Cardiac muscle cell (in vitro differentiated cells and primary cell): Measurements from ENCODE around the gene SPRING1. TPM values are rescaled to one million over a fixed set of nuclear protein-coding genes. Genes with fewer than 3 reads are reported as not detected.
A peak's percentile ranks its signal among the peaks of the same experiment; 100 is the strongest.

Source experiments
- DNase-seq, 2 donors: peaks; one replicate each; pipeline versions ENCODE4 v3.0.0 to v3.0.0-alpha.2; 2010 to 2017; ENCODE audit warnings: low read depth in 1 of 2, low spot score in 1 of 2
- H3K27ac ChIP-seq: fragments of 200-600 bp; sonication (generic); 2 replicates; pipeline ENCODE4 v1.5.1; 2016
- H3K27me3 ChIP-seq: fragments of 200-600 bp; sonication (generic); 2 replicates; pipeline ENCODE4 v1.6.0; 2016; ENCODE audit warnings: control low read depth
- H3K36me3 ChIP-seq: fragments of 200-600 bp; sonication (generic); 2 replicates; pipeline ENCODE4 v1.5.1; 2016; ENCODE audit warnings: control low read depth
- H3K4me1 ChIP-seq: fragments of 200-600 bp; sonication (generic); 2 replicates; pipeline ENCODE4 v1.8.1; 2017; ENCODE audit warnings: low read depth, mild to moderate bottlenecking, mixed run types
- H3K4me3 ChIP-seq: fragments of 200-600 bp; sonication (generic); 2 replicates; pipeline ENCODE4 v1.5.1; 2016; ENCODE audit warnings: mild to moderate bottlenecking
- H3K9me3 ChIP-seq: fragments of 200-600 bp; sonication (generic); 2 replicates; pipeline ENCODE4 v1.5.1; 2017; ENCODE audit warnings: low read depth, mild to moderate bottlenecking, control low read depth
- polyA plus RNA-seq: library from polyadenylated mRNA; unstranded; fragments of >200 nt; fragmentation: Nextera tagmentation; extraction: Ambion mirVana; gene quantifications from 2 replicates; pipeline ENCODE4 v1.2.1, GENCODE V29; 2016
- total RNA-seq: library from RNA; depleted of rRNA; stranded (reverse); fragments of >200 nt; gene quantifications from 2 replicates; pipeline ENCODE4 v1.2.3, GENCODE V29; 2016
- TF ChIP-seq, protein P1 (sequence below): IDR thresholded peaks from 2 replicates; pipeline ENCODE4 v1.5.1; 2012; ENCODE audit warnings: low read depth, mild to moderate bottlenecking, low read length

SPRING1 gene
- total and polyA plus RNA-seq, 2 experiments from 2014 or later, result 14.2 to 23.5 TPM

- H3K27me3 ChIP-seq, result no peaks in the 10 kb centered on the region
- TF ChIP-seq, protein P1, sequence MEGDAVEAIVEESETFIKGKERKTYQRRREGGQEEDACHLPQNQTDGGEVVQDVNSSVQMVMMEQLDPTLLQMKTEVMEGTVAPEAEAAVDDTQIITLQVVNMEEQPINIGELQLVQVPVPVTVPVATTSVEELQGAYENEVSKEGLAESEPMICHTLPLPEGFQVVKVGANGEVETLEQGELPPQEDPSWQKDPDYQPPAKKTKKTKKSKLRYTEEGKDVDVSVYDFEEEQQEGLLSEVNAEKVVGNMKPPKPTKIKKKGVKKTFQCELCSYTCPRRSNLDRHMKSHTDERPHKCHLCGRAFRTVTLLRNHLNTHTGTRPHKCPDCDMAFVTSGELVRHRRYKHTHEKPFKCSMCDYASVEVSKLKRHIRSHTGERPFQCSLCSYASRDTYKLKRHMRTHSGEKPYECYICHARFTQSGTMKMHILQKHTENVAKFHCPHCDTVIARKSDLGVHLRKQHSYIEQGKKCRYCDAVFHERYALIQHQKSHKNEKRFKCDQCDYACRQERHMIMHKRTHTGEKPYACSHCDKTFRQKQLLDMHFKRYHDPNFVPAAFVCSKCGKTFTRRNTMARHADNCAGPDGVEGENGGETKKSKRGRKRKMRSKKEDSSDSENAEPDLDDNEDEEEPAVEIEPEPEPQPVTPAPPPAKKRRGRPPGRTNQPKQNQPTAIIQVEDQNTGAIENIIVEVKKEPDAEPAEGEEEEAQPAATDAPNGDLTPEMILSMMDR, result no peak
- H3K27ac ChIP-seq, result no peak overlapping the region
- no peak overlapping the region for H3K4me3 ChIP-seq
- no peaks in the 10 kb centered on the region for H3K36me3 ChIP-seq
- H3K9me3 ChIP-seq, result no peaks in the 10 kb centered on the region
- H3K4me1 ChIP-seq, result peaks cover 15% of the 10 kb centered on the region
- DNase-seq, result no peak
These were observed 36.4 kb downstream of the SPRING1 start for GRCh38 chr12:116701432-116701831.

DNA sequence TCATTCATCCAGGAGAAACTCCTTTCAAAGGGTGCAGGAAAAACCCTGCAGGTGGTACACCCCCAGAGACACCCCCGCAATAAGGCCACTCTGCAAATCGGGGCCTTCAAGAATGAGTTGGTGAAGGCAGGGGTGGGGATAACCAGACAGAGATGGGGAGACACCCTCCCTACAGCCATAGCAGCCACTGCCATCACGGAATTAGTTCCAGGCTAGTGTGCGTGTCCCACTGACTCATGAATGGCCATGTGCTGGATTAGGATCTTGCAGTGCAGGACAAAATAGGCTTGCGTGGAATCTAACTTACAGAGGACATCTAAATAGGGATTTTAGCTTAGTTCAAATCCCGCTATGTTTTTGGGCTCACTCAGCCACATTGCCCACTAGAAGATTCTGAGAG lies 37.8 kb downstream of the SPRING1 start:
- Histone ChIP-seq H3K36me3 (no peaks in the 10 kb centered on the region), H3K27ac (no peak overlapping the region), H3K4me3 (no peak overlapping the region), H3K27me3 (no peaks in the 10 kb centered on the region), H3K4me1 (peaks cover 15% of the 10 kb centered on the region), H3K9me3 (no peaks in the 10 kb centered on the region)
- TF ChIP-seq, protein P1, result no peak
- no peak for DNase-seq

DNA sequence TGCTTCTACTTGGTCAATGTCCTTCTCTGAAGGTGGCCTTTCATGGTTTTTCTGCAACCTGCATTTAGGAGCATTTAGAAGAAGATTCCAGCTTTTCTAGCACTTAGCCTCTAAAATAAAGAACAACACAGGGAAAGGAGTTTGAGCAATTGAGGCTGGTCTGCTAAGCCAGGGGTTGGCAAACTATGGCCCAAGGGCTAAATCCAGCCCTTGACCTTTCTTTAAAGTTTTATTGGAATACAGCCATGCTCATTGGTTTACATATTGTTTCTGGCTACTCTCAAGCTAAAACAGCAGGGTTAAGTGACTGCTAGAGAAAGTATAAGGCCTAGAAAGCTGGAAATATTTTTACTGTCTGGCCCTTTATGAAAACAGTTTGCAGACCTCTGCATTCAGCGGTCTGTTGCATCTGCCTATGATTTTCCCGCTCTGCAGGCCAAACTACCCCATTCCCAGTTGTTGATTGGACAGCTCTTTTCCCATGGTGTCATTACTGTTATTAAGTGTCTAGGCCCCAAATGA lies 39.3 kb downstream of the SPRING1 start:
- DNase-seq, result no peak
- Histone ChIP-seq H3K4me1 (peaks cover 18% of the 10 kb centered on the region), H3K4me3 (no peak overlapping the region), H3K9me3 (no peaks in the 10 kb centered on the region), H3K36me3 (no peaks in the 10 kb centered on the region), H3K27ac (no peak overlapping the region), H3K27me3 (no peaks in the 10 kb centered on the region)
- TF ChIP-seq, protein P1, result no peak

DNA sequence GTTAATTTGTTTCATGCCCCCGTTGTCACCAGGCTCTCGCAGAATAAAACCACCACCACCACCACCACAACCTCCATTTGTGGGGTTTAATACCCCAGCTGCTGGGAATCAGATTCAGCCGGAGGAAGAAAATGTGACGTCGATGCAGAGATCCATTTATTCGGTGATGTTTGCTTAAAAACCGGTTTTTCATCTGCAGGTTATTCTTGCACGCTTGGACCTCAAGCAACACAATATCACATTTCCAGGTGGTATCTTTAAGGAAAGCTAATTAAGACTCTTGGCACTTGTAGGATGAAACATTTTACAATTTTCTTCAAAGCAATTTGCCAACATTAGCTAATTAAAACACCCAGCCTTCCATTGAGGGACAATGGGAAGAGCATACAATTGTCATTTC lies 39.8 kb downstream of the SPRING1 start:
- TF ChIP-seq, protein P1, result no peak
- H3K36me3 ChIP-seq, result no peaks in the 10 kb centered on the region
- no peak for DNase-seq
- H3K4me3 ChIP-seq, result no peak overlapping the region
- H3K9me3 ChIP-seq, result no peaks in the 10 kb centered on the region
- H3K4me1 ChIP-seq, result peaks cover 20% of the 10 kb centered on the region
- H3K27ac ChIP-seq, result no peak overlapping the region
- no peaks in the 10 kb centered on the region for H3K27me3 ChIP-seq

DNA sequence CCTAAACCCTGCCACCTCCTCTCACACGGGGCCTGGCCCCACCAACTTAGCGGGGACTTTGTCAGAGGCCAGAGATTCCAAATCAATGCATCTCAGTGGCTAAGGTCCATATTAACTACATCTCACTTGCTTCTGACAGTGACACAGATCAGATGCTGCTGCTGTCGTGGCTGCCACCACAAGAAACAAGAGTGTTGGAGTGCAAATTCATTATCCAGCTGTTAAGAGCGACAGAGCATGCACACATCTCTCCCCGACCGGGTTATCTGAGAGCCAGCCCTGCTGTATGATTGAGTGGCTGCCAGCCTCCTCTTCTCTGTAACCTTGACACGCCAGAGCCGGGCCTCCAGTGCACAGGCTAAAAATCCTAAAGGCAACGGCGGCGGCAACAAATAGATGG lies 40.2 kb downstream of the SPRING1 start:
- peak overlapping the region; percentile 14 for H3K27ac ChIP-seq
- H3K9me3 ChIP-seq, result no peaks in the 10 kb centered on the region
- H3K36me3 ChIP-seq, result no peaks in the 10 kb centered on the region
- DNase-seq, result peak in 1 of 2 donors; percentile 80
- no peak overlapping the region for H3K4me3 ChIP-seq
- peaks cover 23% of the 10 kb centered on the region for H3K4me1 ChIP-seq
- H3K27me3 ChIP-seq, result no peaks in the 10 kb centered on the region
- TF ChIP-seq, protein P1, result no peak
